Medulla oblongata (tissue), 1 donor: ENCODE data around the gene GP1BA.
"Not testable (repeated sequence)": the region's sequence is repeated elsewhere in the genome, so short reads cannot be mapped to it uniquely, and the experiment has no call there.

Source experiments
- DNase-seq: peaks from one replicate; pipeline ENCODE4 v3.0.0-alpha.2; 2015; ENCODE audit errors: extremely low spot score

Gene GP1BA

DNA sequence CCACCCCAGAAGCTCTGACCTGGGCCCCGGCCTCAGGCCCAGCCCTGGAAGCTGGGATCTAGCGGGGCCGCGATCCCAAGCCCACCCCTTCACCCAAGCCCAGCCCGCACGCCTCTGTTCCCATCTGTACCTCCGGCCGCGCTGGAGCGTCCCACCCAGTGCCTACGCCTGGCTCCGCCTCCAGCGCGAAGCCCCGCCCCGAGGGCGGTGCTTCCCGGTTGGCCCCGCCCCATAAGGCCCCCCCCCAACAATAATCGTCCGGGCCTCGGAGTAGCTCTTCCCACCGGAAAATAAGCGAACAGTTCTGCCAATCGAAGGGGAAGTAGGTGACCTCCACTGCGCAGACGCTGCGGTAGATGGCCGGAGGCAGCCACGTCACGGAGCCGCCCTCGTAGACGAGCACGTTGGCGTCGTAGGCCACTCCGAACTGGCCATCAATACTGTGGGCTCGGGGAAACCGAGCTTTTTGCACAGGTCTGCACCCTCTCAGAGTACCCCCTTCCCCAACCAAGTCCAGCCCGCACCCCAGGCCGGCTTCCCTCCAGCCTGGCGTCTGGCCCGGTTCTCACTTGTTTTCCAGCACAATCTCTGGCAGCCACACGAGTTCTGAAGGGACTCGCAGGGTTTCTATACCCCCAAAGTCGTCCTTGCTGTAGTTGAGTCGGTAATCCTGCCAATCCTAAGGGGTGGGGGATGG is 30.3 kb upstream of the GP1BA start:
- DNase-seq = peak; percentile 62

DNA sequence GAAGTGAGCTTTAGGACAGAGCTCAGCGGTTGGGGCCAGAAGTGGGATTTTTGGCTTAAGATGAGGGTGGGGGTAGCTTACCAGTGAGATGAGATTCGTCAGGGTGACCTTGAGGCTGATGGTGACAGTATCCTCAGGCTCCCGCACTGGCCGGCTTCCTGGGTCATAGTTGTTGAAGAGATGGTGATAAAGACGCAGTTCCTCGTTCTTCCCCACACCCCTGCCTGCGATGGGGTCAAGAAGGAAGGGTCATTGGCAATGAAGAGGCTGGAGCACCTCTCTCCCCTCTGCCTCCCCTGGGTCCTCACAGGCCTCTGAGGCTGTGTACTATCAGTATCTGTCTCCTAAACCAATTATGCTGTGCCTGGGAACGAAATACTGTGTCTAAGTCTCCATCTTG is 29.5 kb upstream of the GP1BA start:
- DNase-seq = no peak

DNA sequence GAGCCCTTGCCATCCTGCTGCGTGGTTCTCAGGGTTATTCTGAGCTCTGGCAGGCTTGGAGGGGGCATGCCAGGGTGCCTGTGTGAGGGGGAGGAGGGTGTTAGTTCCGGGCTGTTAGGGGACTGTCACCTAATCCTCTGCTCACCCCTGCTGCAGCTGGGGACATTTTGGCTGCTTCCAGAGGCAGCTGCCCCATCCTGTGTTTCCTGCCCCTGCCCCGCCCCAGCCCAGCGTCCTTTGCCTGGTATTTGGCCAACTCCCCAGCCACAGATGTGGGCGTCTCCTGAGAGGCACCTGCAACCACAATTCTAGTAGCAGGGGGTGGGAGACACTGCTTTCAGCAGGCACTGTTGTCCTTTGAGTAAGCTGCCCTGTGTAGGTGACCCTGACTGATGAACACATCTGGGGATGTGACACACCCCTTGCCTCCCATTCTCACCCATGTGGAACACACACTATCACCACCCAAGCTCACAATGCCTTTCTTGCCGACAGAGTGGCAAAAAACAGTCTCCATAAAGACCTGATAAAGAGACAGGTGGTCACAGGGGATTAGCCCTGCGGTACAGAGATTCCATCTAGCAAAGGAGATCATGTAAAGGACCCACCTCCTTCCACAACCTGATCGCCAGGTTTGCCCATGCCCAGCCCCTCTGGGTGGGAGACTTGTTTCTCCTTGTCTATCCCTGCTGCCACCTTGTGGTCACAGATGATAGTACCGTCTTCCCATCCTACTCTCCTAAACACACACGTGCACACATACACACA is 28.8 kb upstream of the GP1BA start, which contains the start of gene CHRNE:
CHRNE (minus strand) TSS at position 48 of the 768 bp plus-strand sequence; CDS start at position 13, 35 bp downstream.
- DNase-seq = peak; percentile 87

DNA sequence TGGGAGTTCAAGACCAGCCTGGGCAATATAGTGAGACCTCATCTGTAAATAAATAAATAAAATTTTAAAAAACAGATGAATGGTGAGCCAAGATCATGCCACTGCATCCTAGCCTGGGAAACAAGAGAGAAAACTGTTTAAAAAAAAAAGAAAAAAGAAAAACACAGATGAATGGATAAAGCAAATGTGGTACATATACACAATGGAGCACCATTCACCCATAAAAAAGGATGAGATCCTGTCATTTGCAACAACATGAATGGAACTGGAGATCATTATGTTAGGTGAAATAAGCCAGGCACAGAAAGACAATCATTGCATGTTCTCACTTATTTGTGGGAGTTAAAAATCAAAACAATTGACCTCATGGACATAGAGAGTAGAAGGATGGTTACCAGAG is 25.4 kb upstream of the GP1BA start:
- not testable (repeated sequence) for DNase-seq

DNA sequence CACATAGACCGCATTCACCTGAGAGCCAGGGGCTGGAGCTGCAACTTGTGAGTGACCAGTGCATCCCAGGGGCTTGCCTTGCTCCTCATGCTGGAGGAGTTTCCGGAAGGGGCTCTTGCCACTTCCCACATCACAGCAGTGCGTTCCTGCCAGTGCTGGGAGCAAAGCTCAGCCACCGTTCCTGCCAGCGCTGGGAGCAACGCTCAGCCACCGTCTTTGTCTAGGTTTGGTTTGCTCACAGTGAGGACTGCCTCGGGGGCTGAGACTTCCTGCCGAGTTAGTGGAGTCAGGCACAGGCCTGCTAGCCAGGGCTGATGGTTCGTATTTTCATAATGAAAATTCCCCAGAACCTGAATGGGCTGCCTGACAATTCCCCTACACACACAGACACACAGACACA is 23.8 kb upstream of the GP1BA start:
- DNase-seq = no peak

DNA sequence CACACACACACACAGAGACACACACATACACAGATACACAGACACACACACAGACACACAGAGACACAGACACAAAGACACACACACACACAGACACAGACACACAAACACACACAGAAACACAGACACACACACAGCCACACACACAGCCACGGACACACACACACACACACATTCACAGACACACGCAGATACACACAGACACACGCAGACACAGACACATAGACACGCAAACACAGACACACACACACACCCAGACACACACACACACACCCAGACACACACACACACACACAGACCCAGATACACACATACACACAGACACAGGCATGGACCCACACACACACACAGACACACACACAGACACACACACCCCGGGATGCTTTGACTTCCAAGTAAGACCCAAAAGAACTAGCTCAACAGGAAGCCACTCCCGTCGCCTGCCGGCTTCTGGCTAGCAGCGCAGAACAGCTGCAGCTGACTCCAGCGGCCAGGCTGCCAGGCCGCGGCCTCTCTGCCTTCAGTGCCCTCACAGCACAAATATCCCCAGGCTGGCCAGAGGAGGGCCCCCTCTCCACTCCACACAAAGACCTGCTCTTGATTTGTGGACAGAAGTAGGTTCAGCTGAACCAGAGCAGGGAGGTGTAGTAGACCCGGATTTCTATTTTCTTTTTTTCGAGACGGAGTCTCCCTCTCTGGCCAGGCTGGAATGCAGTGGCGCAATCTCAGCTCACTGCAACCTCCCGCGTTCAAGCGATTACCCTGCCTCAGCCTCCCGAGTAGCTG is 23.2 kb upstream of the GP1BA start:
- peak; percentile 92 for DNase-seq

DNA sequence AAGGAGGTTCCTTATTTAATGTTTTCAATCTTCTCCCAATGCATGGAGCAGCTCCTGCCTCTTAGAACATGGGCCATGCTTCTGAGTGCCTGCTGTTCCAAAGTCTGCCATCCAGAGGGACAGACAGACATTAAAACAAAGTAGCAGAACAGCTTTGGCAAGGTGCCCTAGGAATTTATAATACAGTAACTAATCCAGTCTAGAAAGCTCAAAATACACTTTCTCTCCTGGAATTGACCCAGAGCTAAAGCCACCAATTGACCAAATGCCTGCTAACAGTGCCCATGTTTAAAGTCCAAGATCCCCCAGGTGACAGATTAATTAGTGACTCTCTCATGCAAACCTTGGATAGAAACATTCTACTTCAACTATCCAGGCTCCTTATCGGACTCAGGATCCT is 18.1 kb upstream of the GP1BA start:
- DNase-seq = no peak

DNA sequence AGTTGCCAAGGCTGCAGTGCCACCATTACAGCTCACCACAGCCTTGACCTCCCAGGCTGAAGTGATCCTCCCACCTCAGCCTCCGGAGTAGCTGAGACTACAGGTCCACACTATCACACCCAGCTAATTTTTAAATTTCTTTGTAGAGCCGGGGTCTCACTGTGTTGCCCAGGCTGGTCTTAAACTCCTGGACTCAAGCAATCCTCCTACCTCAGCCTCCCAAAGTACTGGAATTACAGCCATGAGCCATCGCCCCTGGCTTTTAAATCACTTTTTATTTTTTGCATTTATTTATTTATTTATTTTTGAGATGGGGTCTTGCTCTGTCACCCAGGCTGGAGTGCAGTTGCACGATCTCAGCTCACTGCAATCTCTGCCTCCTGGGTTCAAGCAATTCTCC is 17.5 kb upstream of the GP1BA start:
- DNase-seq = not testable (repeated sequence)

DNA sequence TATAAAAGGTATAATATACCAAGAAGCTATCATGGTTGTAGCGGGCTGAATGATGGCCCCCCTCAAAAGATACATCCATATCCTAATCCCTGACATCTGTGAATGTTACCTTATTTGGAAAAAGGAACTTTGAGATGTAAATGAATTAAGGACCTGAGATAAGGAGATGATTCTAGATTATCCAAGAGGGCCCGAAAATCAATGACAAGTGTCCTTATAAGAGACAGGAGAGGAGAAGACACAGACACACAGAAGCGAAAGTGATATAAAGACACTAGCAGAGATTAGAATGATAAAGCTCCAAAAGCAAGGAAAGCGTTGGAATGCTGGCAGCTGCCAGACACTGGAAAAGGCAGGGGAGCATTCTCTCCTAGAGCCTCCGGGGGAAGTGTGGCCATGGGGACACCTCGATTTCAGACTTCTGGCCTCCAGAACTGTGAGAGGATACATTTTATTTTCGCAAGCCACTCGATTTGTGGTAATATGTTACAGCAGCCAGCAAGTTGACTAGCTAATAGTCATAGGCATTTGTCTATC is 12.5 kb upstream of the GP1BA start:
- no peak for DNase-seq

DNA sequence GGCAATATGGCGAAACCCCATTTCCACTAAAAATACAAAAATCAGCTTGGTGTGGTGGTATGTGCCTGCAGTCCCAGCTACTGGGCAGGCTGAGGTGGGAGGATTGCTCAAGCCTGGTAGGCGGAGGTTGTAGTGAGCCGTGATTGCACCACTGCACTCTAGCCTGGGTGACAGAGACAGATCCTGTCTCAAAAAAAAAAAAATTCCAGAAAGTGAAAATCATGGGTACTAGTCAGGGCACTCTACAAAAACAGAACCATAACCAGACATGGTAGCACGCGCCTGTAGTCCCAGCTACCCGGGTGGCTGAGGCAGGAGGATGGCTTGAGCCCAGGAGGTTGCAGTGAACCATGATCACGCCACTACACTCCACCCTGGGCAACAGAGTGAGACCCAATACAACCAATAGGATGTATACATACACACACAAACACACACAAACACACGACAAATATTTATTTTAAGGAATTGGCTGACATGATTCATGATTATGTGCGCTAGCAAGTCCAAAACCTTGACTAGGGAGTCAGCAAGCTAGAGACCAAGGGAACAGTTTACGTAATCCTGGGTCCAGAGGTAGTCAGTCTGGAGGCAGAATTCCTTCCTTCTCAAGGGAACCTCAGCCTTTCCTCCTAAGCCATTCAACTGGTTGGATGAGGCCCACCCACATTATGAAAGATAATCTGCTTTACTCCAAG is 11.6 kb upstream of the GP1BA start:
- no peak for DNase-seq

DNA sequence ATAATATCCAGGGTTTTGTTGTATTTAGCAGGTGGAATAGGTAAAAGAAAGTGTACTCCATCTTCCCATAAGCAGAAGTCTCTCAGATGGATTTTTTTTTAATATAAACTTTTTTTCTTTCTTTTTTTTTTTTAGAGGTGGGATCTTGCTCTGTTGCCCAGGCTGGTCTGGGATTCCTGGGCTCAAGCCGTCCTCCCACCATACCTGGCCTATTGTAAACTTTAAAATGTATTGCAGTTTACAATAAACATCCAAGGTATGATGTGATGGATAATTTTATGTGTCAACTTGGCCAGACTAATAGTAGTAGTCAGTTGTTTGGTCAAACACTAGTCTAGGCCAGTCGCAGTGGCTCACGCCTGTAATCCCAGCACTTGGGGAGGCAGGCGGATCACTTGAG is 10.8 kb upstream of the GP1BA start:
- DNase-seq = no peak

DNA sequence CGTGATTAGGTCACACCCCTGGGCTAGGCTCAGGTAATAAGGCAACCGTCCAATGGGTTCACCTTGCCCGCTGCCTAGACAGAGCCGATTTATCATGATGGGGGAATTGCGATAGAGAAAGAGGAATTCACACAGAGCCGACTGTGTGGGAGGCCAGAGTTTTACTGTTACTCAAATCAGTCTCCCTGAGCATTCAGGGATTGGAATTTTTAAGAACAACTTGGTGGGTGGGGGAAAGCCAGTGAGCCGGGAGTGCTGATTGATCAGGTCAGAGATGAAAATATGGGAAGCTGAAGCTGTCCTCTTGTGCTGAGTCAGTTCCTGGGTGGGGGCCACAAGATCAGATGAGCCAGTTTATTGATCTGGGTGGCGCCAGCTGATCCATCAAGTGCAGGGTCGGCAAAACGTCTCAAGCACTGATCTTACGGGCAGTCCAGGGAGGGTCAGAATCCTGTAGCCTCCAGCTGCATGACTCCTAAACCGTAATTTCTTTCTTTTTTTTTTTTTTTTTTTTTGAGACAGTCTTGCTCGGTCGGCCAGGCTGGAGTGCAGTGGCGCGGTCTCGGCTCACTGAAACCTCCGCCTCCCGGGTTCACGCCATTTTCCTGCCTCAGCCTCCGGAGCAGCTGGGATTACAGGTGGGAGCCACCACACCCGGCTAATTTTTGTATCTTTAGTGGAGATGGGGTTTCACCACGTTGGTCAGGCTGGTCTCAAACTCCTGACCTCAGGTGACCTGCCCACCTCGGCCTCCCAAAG is 5.3 kb upstream of the GP1BA start:
- DNase-seq = not testable (repeated sequence)

DNA sequence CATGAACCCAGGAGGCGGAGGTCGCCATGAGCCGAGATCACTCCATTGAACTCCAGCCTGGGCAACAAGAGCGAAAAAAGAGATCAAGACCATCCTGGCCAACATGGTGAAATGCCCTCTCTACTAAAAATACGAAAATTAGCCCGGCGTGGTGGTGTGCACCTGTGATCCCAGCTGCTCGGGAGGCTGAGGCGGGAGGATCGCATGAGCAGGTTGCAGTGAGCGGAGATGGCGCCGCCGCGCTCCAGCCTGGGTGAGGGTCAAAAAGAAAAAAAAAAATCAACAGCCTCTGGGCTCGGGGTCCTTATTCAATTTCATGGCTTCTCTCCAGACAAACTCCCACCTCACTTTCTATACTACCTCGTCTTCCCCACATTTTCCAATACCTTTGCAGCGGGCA is 3.2 kb upstream of the GP1BA start:
- no peak for DNase-seq

DNA sequence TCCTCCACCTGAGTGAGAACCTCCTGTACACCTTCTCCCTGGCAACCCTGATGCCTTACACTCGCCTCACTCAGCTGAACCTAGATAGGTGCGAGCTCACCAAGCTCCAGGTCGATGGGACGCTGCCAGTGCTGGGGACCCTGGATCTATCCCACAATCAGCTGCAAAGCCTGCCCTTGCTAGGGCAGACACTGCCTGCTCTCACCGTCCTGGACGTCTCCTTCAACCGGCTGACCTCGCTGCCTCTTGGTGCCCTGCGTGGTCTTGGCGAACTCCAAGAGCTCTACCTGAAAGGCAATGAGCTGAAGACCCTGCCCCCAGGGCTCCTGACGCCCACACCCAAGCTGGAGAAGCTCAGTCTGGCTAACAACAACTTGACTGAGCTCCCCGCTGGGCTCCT is 679 bp downstream of the GP1BA start:
- DNase-seq = no peak

DNA sequence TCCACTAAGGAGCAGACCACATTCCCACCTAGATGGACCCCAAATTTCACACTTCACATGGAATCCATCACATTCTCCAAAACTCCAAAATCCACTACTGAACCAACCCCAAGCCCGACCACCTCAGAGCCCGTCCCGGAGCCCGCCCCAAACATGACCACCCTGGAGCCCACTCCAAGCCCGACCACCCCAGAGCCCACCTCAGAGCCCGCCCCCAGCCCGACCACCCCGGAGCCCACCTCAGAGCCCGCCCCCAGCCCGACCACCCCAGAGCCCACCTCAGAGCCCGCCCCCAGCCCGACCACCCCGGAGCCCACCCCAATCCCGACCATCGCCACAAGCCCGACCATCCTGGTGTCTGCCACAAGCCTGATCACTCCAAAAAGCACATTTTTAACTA is 1.6 kb downstream of the GP1BA start:
- no peak for DNase-seq

DNA sequence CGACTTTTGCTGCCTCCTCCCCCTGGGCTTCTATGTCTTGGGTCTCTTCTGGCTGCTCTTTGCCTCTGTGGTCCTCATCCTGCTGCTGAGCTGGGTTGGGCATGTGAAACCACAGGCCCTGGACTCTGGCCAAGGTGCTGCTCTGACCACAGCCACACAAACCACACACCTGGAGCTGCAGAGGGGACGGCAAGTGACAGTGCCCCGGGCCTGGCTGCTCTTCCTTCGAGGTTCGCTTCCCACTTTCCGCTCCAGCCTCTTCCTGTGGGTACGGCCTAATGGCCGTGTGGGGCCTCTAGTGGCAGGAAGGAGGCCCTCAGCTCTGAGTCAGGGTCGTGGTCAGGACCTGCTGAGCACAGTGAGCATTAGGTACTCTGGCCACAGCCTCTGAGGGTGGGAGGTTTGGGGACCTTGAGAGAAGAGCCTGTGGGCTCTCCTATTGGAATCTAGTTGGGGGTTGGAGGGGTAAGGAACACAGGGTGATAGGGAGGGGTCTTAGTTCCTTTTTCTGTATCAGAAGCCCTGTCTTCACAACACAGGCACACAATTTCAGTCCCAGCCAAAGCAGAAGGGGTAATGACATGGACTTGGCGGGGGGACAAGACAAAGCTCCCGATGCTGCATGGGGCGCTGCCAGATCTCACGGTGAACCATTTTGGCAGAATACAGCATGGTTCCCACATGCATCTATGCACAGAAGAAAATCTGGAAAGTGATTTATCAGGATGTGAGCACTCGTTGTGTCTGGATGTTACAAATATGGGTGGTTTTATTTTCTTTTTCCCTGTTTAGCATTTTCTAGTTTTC is 2.3 kb downstream of the GP1BA start:
- peak; percentile 30 for DNase-seq

DNA sequence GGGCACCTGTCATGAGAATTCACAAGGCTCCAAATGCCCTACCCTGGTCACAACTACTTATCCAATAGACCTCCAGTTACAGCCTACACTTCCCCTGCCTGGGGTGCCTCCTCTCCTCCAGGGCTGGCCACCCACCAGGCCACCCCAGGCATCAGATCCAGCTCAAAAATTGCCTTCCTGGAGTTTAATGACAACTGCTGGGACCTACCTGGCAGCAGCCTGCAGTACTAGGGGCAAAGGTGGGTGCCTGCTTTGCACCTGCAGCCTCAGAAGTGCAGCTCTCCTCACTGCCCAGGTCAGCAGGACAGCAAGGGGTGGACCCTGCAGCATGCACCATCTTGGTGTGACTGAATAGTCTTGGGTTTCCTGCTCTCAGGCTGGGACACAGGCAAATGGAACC is 3.6 kb downstream of the GP1BA start:
- no peak for DNase-seq

DNA sequence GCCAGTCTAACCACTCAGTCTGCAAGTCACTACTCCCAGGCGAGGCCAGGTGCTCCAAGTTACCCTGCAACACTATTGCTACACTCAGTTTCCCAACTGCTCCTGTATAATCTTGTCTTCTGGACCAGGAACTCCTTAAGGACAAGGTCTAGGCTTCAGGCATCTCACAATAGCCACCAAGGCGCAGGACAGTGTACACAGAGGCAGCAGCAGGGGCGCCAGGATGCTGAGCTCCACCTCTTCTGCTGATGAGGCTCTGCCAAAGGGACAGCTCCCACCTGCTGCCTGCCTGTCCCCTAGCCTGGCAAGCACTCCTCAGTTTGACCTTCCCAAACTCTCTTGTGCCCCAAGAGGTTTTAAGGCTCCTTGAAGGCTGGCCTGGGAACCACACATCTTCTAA is 4.4 kb downstream of the GP1BA start:
- DNase-seq = no peak

DNA sequence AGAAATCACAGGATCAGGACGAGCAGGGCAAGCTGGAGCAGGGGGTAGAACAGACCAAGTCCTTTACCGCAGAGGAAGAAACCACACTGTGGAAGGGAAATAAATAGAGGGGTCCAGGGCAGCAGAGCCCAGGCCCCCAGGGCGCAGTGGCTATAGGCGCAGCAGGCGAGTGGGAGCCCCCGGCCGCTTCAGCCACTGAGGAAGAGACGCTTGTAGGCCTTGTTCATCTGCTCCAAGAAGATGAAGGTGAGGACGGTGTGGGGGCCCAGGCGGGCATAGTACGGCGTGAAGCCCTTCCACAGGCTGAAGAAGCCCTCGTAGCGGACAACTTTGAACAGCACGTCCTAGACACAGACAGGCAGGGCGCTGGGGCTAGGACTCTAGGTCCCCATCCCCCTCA is 5.5 kb downstream of the GP1BA start:
- no peak for DNase-seq

DNA sequence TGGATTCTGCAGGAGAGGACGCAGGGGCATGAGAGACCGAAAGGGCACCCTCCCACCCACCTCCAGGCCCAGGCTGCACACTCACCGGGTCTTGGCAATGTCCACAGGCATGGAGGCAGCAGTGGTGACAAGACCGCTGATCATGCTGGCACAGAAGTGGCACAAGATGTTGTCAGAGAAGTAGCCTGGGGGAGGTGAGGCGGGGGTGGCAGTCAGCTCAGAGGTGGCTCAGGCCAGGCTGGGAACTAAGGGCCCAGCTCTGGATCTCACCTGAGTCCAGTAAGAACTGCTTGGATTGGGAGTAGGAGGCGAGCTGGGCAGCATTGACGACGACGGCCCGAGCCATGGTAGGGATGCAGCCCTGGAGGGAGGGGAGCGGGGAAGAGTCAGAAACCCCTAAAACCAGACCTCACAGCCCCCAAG is 6.0 kb downstream of the GP1BA start:
- no peak for DNase-seq
